HG02870 (cell line): ENCODE measurements around the gene GPC5.
"Not testable (repeated sequence)": the region's sequence is repeated elsewhere in the genome, so short reads cannot be mapped to it uniquely, and the experiment has no call there.

Experiments used
- ATAC-seq: cut with Tn5 transposase; IDR thresholded peaks from one replicate; pipeline ENCODE4 v1.9.1; 2021; ENCODE audit warnings: mild to moderate bottlenecking, moderate library complexity; ENCODE audit not compliant: unreplicated experiment

GPC5 gene

DNA sequence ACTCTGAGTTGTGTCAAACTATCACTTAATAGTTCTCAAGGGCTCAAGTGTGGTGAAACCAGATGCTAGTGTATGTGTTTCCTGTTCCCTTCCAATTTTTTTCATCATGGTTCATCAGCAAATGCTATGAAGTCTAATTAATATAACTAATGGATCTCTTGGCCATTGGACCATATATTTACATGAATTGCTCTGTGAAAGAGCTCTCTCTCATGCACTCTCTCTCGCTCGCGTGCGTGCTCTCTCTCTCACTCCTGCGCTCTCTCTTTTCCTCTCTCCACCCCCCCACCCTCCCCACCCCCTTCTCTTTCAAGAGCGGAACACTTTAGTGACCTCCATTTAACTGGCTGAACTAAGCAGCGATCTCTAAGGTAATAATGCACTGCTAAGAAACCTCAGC, 1281.2 kb downstream of the GPC5 start:
- ATAC-seq, result no peak

DNA sequence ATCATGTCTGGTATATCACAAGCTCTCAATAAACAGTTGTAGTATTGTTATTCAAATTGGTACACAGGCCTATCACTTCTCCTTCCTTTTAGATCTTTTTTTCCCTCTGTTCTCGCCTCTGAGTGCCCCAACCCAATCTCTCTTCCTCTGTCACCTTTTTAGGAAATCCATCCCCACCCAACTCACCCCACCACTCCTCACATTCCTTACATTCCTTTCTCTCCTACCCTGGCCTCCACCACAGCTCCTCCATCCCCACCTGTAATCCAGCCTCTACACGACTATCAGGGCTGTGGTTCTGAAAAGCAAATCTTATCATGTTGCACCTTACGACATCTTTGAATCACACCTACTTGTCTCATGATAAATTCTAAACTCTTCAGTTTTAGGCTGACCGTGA, 1282.8 kb downstream of the GPC5 start:
- no peak for ATAC-seq

DNA sequence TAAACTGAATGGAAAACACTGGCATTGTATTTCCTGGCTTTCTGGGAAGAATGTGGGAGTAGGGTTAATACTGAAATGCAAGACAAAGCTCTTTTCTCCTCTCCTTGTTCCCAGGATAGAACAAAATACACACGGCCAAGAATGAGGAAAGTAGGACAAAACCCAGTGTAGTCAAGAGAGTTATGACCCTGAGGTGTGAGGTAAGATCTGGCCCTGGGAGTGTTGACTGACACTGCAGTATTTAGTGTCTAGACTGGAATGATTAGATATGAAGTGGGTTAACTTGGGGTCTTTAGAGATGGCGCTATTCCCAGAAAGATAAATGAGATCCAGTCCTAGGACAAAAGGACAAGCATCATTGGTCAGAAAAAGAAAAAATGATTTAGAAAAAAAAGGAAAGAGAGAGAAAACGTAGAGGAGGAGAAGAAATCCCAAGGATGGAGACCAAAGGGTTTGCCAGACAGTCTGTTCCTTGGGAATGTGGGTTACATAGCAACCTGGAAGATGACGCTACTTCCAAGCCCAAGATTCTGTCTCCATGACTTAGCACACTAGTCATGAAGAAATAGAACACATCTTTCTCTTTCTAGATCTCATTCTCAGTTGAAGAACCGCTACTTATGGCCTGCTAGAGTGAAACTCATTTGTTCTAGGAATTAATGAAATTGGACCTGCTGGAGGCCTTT, 1284.6 kb downstream of the GPC5 start:
- ATAC-seq, result no peak

DNA sequence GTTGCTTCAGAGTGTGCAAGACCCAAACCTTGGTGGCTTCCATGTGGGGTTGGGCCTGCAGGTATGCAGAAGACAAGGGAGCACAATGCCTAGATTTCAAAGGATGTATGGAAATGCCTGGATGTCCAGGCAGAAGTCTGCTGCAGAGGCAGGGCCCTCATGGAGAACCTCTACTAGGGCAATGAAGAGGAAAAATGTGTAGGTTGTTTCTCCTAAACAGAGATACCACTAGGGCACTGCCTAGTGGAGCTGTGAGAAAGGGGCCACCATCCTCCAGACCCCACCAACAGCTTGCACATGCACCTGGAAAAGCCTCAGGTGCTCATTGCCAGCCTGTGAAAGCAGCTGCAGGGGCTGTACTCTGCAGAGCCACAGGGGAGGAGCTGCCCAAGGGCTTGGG, 1295.6 kb downstream of the GPC5 start:
- no peak for ATAC-seq

DNA sequence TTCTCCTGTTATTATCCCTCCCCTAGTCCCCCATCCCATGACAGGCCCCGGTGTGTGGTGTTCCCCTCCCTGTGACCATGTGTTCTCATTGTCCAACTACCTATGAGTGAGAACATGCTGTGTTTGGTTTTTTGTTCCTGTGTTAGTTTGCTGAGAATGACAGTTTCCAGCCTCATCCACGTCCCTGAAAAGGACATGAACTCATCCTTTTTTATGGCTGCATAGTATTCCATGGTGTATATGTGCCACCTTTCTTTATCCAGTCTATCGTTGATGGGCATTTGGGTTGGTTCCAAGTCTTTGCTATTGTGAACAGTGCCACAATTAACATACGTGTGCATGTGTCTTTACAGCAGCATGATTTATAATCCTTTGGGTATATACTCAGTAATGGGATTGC, 1297.4 kb downstream of the GPC5 start:
- ATAC-seq, result not testable (repeated sequence)

DNA sequence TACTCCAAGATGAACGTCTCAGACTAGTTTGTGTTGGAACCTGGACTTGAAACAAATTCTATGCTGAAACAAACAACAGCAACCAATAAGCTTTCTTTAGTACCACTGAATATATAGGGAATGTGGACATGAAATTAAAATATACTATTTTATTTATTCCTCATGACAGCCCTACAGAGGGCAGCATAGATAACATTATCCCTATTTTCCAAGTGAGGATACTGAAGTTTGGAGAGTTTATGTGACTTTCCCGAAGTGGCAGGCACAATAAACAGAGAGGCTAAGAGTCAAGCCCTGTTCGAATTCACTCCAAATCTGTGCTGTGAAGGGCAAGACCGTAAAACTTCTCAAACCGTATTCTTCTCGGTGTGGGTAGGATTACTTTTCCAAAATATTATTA, 1318.3 kb downstream of the GPC5 start:
- ATAC-seq, result no peak

DNA sequence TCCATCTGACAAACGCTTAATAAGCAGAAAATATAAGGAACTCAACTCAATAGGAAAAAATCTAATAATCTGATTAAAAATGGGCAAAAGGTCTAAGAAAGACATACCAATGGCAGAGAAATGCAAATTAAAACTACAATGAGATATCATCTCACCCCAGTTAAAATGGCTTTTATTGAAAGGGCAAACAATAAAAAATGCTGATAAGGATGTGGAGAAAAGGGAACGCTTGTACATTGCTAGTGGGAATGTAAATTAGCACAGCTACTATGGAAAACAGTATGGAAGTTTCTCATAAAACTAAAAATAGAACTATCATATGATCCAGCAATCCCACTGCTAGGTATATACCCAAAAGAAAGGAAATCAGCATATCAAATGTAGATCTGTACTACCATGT, 1319.4 kb downstream of the GPC5 start:
- no peak for ATAC-seq

DNA sequence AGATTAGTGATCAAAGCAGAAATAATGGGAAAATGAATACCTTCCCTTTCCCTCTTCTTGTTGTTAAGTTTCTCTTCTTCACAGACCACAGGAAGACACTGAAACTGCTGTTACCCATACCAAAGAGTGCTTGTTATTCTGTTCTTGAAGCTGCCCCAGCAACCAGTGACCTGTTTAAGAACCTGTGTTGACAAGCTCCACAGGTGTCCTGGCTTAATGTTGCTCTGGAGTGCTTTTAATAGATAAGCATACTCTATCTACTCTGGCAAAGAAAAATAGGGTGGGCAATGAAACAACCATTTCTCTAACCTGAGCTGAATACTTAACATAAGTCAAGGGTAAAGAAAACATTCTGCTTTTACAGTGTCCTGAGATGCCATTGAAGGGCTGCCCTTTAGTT, 1321.4 kb downstream of the GPC5 start:
- ATAC-seq, result no peak

DNA sequence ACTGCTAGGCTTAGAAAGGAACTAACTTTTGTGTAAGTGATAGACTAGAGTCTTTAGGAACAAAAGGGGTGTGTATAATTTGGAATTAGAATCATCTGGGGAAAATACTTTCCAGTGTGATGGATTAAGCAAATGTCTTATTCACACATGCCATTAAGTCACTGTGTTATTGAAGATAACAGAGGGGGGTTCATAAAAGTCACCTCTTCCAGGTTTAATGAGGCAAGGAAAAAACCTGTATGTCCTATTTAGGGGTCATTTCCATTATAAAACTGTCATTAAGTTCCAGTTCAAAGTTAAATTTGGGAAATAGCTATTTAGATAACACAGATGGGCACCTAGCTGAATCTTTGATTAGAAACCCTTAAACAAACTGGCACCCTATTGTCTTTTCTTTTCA, 1323.2 kb downstream of the GPC5 start:
- no peak for ATAC-seq

DNA sequence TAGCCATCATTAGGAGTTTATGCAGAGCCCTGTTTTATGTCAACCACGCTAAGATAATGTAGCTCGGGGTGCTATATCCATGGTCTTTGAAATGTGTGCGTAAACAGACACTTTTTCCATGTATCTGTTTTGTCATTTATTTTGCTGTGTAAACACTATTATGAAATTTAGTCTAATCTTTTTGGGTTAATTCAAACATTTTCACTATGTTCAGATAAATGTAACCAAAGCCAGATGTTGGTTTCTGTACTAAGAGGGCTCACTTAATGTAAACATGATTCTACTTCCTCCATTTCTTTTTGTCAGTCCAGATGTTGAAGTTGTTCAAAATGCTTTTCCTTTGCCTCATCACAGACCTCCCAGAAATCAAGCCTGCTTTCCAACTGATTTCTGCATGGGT, 1328.7 kb downstream of the GPC5 start:
- ATAC-seq, result no peak

DNA sequence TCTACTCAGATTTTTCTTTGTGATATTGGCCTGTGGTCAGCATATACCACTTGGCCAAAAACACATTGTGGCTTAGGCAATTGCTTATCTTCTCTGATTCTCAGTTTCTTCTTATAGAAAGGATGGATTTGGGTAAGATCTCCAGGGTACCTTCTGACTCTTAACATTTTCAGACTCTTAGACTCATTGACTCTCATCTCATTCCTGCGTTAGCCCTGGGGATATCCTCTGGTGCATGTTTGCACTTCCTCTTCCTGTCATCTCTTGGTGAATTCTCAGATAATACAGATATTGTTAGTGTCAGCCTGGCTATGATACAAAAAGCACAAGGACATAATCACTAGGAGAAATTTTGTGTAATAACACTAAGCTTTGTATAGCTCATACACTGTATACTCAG, 1335.6 kb downstream of the GPC5 start:
- ATAC-seq, result no peak

DNA sequence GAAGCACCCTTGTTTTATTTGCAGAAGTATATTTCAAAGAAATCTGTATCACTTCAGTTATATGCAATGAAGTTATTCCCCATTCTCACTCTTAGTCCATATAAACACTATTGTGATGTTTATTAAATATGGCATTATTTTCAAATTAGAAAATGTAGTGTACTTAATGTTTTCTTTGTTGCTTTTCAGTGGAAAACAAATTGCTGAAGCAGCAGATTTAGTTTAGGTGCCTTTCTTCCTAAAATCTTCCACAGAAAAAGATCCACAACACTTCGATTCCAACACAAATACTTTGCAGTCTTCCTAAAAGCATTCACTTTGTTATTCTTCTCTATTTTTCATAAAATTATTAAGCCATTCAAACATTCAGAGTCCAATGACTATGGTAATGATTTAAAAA, 1336.1 kb downstream of the GPC5 start:
- ATAC-seq, result no peak

DNA sequence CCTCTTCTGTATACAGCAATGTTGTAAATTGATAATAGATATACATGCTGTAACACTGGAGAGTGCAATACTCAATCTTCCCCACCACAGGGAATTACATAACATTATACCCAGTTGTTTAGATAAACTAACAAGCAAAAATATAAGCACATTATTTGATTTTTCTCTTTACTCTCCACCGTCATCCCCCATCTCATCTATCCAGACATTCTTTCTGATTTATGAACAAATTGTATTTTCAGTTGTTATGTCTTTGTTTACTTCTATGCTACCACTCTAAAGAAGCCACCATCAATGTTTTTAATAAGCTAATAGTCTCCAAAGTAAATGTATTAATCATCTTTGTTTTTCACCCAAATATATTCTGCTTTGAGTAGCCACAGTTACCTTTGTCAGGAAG, 1337.5 kb downstream of the GPC5 start:
- no peak for ATAC-seq

DNA sequence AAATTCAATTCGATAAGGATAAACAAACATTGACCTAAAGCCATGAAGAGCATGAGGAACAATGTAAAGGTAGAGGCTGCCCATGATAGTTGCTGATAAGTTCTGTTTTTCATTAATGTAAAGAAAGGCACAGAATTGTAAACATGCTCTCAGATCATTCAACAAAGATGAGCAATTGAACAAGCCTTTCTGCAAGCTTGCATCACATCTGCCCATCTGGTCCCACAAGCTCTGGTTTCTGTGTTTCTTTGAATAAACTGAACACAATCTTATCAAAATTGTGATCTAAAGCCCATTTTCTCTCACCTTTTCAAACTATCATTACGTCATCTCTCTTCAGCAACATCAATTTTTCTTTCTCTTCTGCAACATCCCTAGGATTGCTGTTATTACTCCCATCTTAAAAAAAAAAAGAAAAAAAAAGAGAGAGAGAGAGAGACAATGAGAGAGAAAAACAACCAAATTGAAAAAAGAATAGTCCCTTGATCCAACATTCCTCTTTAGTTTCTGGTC, 1340.9 kb downstream of the GPC5 start:
- ATAC-seq, result no peak

DNA sequence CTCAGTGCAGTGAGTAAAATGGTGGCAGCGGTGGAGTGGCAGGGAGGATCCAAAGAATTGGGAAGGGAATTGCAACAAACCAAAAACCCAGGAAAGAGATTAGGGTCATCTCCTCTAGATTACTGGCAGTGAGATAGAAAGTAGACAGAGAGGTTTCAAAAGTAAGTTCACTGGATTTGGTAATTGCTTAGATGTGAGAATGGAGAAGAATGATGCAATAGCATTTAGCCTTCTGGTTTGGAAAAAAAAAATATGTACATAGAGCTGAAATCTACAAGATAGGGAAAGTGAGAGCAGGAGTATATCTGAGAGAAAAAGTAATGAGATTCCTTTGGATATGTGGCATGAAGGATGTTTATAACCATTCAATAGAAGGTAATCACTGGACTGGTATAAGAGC, 1345.6 kb downstream of the GPC5 start:
- ATAC-seq, result no peak

DNA sequence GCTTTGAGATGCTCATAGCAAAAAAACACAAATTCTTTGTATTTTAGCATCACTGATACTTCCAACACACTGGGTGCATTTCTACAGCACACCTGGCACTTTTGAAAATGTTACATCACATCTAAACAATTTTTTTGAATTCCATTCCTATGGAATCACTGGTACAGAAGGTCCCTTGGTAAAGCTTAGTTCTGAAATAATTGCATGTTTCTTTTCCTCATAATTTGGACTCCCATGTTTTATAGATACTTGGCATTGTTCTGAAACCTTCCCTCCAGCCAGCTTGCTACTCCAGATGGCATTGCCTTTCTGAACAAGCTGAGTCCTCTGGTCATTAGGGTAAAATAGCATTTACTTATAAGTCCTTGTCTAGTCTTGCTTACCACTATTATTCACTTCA, 1346.8 kb downstream of the GPC5 start:
- no peak for ATAC-seq

DNA sequence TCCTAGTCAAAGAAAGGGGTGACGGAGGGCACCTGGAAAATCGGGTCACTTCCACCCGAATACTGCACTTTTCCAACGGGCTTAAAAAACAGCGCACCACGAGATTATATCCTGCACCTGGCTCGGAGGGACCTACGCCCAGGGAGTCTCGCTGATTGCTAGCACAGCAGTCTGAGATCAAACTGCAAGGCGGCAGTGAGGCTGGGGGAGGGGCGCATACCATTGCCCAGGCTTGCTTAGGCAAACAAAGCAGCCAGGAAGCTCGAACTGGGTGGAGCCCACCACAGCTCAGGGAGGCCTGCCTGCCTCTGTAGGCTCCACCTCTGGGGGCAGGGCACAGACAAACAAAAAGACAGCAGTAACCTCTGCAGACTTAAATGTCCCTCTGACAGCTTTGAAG, 1354.3 kb downstream of the GPC5 start:
- ATAC-seq, result not testable (repeated sequence)

DNA sequence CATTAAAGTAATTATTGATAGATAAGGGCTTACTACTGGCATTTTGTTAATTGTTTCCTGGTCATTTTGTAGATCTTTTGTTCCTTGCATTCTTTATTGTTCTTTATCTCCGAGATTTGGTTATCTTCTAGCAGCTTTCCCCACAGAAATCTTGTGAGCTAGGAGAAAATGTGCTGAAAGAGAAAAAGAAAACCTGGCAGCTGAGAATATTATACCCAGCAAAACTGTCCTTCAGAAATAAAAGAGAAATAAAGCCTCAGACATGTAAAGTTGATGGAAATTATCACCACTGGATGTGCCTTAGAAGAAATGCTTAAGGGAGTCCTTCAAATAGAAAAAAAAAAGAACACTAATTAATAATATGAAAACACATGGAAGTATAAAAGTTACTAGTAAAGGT, 1363.3 kb downstream of the GPC5 start:
- ATAC-seq, result no peak

DNA sequence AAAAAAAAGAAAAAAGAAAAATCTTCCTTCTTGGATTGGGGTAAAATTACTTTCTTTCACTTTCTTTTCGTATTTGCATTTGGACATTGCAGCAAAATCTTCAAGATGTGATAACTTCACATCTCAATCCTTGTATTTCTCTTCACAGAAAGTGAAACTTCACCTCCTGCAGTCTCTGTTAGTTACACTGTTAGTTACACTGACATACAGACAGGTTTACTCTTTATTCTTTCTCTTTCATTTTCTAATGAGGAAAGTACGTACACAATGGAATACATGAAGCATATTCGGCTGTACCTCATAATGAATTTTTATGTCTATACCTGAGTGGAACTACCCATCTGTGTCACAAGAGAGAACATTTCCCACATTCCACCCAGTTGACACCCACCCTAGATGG, 1369.0 kb downstream of the GPC5 start:
- no peak for ATAC-seq

DNA sequence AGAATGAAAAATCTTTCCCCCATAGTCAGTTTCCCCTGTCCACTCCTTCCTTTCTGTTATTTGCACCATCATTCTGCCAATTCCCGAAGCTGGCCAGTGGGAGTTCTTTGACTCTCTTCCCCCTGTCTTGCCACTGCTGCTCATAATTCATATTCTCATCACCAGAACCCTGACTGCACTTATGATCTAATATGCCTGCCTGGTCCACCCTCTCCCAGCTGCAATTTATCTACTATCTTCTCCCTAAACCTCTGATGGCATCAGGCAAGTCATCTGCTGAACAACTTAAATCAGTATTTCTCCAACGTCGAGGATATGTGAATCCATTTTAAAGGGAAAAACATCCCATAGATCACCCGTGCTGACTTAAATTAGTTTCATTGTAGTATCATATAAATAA, 1370.2 kb downstream of the GPC5 start:
- ATAC-seq, result no peak

DNA sequence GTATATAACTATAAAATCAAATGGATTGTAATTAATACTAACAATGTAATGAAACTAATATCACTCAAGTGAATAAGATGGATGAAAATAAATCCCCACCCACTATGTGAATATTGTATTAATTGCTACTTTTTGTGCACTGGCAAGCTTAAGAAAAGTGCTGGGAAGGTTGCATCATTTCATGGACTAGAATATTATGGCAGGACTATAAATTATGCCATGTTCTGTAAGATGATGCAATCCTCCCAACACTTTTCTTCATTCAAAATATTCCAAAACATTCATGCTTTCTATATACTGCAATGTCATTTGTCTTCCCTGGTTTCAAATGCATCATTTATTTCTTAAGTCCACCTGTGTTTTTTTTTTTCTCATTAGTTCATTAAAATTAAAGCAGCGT, 1370.6 kb downstream of the GPC5 start:
- no peak for ATAC-seq

DNA sequence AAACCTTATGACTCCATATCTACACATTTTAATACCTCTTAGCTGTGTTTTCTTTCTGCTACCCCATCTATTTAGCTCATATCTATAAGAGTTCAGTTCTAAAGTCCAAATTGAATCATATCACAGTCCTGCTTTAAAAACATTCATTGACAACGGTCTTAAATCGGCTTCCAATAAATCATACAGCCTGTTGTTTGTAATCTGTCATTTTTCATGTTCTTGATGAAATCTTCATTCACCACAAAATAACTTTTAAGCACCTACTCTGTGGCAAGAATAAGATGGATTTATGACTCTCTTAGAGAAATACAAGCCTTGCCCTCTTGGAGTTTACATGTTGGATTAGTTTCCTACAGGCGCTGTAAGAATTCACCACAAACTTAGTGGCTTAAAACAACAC, 1377.2 kb downstream of the GPC5 start:
- no peak for ATAC-seq

DNA sequence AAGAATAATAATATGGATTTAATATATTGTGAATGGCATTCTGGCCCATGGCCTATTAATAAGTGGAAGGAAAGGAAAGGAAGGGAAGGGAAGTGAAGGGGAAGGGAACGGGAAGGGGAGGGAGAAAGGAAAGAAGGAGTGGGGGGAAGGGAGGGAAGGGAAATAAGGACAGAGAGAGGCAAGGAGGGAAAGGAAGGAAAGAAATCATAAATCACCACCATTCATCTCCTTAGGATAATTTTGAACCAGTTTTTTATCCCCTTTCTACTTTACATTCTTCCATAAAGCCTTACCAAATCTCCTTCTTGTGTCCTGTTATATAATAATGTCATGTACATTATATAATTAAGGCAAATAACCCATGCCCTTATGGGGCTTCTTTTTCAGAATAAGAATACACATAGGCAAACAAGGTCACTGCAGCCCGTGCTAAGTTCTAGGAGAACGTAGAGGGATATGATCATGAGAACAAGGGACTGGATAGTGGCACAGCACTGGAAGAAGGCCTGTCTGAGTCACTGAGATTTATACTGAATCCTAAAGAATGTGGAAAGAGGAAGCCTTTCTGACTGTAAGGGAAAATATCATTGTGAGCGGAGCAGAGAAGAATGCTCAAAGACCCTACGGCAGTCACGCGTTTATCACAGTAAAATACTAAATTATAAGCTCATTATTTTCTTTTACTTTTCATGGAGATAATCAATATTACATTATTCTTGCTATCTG, 1383.7 kb downstream of the GPC5 start:
- no peak for ATAC-seq
